ENCODE measurements around the gene SHROOM1. TPM values are rescaled to one million over a fixed set of nuclear protein-coding genes. Genes with fewer than 3 reads are reported as not detected.
A peak's percentile ranks its signal among the peaks of the same experiment; 100 is the strongest.

The SHROOM1 gene
- total and polyA plus RNA-seq, 9 of the 15 experiments (the other 6 are each of a cell fraction or from before 2014, with no cell fraction given), result 0.44 to 26.5 (median 11.9) TPM

DNA sequence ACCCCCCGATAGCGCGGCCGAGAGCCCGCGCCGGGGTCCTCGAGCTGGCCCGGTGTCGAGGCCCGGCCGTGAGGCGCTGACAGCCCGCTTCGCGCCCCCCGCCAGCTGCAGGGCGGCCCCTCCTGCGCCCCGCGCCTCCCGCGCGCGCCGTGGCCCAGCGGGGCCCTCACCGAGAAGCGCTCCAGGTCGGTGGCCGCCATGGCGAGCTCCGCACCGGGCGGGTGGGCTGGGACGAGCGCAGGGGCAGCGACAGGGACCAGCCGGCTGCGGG, 53.6 kb downstream of the SHROOM1 start:
- H3K79me2 ChIP-seq (ENCODE audit: control insufficient read depth, insufficient read depth, low read length), result peaks cover 65% of the 10 kb centered on the region
- H2AFZ ChIP-seq (ENCODE audit: low read depth, low read length), result peak overlapping the region; percentile 47; the same call in 1 of the 2 replicates
- no peaks in the 10 kb centered on the region for H3K9me3 ChIP-seq (replicated peaks; ENCODE audit: control insufficient read depth, insufficient read depth, low read depth, low read length)
- intact Hi-C loops (cut with micrococcal nuclease), result no loop called here
- ATAC-seq, result peak; percentile 2; the same call in 2 of the 3 replicates
- no peaks in the 10 kb centered on the region for H3K27me3 ChIP-seq (ENCODE audit: control insufficient read depth in 2 of 2, insufficient read depth in 2 of 2, low read length in 2 of 2)
- H3K9me1 ChIP-seq (ENCODE audit: control insufficient read depth, insufficient read depth, low read length), result no peaks in the 10 kb centered on the region
- peak overlapping the region; percentile 88; the same call in 1 of the 2 replicates for H3K4me2 ChIP-seq (ENCODE audit: insufficient read depth, low read length)
- ChIA-PET POLR2A (interaction anchor here (0.6 to 2.9 kb wide), 7 partner anchors 11 to 326 kb away, joined by 3 to 10 read pairs (median 6); no protein-coding TSS in a partner anchor), CTCF (ENCODE audit: low intra/inter-chr PET ratio) (interaction anchor here (0.7 kb wide), 1 partner anchor 116 kb away, joined by 3 read pairs; no protein-coding TSS in a partner anchor)
- peaks cover 27% of the 10 kb centered on the region; the same call in 2 of the 3 replicates for H3K36me3 ChIP-seq (ENCODE audit: control insufficient read depth, insufficient read depth, low read length)
- in situ Hi-C loops (cut with MboI), result no loop called here
- BruUV-seq (replicated peaks), result no TSS peak
- H3K4me1 ChIP-seq (replicated peaks in 1 of 2; ENCODE audit: control insufficient read depth in 2 of 2, insufficient read depth in 2 of 2, low read length in 2 of 2), result peaks cover 54 to 55% of the 10 kb centered on the region in 2 experiments
- H3K9ac ChIP-seq (ENCODE audit: insufficient read depth in 1 of 2, low read depth in 2 of 2, low read length in 2 of 2), result peak overlapping the region; percentile 81 to 95
- H4K20me1 ChIP-seq (replicated peaks; ENCODE audit: control insufficient read depth, insufficient read depth, low read length), result peaks cover under 1% of the 10 kb centered on the region; the same call in 1 of the 2 replicates
- H3K4me3 ChIP-seq, result peak overlapping the region; percentile 58
- no peak for FAIRE-seq
- WGBS (ENCODE audit: insufficient coverage, low coverage, missing lambda C conversion rate), result 1% methylated on average over 14 of the region's 40 CpGs
- H3K27ac ChIP-seq (ENCODE audit: extremely low read depth, low read depth, low read length), result peak overlapping the region; percentile 79
- no peak for DNase-seq (ENCODE audit: extremely low read depth in 1 of 4, low spot score in 3 of 4)
- TF ChIP-seq, protein P1, sequence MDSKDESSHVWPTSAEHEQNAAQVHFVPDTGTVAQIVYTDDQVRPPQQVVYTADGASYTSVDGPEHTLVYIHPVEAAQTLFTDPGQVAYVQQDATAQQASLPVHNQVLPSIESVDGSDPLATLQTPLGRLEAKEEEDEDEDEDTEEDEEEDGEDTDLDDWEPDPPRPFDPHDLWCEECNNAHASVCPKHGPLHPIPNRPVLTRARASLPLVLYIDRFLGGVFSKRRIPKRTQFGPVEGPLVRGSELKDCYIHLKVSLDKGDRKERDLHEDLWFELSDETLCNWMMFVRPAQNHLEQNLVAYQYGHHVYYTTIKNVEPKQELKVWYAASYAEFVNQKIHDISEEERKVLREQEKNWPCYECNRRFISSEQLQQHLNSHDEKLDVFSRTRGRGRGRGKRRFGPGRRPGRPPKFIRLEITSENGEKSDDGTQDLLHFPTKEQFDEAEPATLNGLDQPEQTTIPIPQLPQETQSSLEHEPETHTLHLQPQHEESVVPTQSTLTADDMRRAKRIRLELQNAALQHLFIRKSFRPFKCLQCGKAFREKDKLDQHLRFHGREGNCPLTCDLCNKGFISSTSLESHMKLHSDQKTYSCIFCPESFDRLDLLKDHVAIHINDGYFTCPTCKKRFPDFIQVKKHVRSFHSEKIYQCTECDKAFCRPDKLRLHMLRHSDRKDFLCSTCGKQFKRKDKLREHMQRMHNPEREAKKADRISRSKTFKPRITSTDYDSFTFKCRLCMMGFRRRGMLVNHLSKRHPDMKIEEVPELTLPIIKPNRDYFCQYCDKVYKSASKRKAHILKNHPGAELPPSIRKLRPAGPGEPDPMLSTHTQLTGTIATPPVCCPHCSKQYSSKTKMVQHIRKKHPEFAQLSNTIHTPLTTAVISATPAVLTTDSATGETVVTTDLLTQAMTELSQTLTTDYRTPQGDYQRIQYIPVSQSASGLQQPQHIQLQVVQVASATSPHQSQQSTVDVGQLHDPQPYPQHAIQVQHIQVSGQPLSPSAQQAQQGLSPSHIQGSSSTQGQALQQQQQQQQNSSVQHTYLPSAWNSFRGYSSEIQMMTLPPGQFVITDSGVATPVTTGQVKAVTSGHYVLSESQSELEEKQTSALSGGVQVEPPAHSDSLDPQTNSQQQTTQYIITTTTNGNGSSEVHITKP (IDR thresholded peaks at IDR 0.05; ENCODE audit: partially characterized antibody), result no peak
- TF ChIP-seq, protein P2, sequence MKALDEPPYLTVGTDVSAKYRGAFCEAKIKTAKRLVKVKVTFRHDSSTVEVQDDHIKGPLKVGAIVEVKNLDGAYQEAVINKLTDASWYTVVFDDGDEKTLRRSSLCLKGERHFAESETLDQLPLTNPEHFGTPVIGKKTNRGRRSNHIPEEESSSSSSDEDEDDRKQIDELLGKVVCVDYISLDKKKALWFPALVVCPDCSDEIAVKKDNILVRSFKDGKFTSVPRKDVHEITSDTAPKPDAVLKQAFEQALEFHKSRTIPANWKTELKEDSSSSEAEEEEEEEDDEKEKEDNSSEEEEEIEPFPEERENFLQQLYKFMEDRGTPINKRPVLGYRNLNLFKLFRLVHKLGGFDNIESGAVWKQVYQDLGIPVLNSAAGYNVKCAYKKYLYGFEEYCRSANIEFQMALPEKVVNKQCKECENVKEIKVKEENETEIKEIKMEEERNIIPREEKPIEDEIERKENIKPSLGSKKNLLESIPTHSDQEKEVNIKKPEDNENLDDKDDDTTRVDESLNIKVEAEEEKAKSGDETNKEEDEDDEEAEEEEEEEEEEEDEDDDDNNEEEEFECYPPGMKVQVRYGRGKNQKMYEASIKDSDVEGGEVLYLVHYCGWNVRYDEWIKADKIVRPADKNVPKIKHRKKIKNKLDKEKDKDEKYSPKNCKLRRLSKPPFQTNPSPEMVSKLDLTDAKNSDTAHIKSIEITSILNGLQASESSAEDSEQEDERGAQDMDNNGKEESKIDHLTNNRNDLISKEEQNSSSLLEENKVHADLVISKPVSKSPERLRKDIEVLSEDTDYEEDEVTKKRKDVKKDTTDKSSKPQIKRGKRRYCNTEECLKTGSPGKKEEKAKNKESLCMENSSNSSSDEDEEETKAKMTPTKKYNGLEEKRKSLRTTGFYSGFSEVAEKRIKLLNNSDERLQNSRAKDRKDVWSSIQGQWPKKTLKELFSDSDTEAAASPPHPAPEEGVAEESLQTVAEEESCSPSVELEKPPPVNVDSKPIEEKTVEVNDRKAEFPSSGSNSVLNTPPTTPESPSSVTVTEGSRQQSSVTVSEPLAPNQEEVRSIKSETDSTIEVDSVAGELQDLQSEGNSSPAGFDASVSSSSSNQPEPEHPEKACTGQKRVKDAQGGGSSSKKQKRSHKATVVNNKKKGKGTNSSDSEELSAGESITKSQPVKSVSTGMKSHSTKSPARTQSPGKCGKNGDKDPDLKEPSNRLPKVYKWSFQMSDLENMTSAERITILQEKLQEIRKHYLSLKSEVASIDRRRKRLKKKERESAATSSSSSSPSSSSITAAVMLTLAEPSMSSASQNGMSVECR (CRISPR knock-in tag; IDR thresholded peaks at IDR 0.05), result no peak
- TF ChIP-seq KAT8 (IDR thresholded peaks at IDR 0.05; ENCODE audit: low read depth) (no peak), PCBP1 (IDR thresholded peaks at IDR 0.05; ENCODE audit: low read depth, low read length, poor library complexity, severe bottlenecking) (no peak)
- TF ChIP-seq, protein P3, sequence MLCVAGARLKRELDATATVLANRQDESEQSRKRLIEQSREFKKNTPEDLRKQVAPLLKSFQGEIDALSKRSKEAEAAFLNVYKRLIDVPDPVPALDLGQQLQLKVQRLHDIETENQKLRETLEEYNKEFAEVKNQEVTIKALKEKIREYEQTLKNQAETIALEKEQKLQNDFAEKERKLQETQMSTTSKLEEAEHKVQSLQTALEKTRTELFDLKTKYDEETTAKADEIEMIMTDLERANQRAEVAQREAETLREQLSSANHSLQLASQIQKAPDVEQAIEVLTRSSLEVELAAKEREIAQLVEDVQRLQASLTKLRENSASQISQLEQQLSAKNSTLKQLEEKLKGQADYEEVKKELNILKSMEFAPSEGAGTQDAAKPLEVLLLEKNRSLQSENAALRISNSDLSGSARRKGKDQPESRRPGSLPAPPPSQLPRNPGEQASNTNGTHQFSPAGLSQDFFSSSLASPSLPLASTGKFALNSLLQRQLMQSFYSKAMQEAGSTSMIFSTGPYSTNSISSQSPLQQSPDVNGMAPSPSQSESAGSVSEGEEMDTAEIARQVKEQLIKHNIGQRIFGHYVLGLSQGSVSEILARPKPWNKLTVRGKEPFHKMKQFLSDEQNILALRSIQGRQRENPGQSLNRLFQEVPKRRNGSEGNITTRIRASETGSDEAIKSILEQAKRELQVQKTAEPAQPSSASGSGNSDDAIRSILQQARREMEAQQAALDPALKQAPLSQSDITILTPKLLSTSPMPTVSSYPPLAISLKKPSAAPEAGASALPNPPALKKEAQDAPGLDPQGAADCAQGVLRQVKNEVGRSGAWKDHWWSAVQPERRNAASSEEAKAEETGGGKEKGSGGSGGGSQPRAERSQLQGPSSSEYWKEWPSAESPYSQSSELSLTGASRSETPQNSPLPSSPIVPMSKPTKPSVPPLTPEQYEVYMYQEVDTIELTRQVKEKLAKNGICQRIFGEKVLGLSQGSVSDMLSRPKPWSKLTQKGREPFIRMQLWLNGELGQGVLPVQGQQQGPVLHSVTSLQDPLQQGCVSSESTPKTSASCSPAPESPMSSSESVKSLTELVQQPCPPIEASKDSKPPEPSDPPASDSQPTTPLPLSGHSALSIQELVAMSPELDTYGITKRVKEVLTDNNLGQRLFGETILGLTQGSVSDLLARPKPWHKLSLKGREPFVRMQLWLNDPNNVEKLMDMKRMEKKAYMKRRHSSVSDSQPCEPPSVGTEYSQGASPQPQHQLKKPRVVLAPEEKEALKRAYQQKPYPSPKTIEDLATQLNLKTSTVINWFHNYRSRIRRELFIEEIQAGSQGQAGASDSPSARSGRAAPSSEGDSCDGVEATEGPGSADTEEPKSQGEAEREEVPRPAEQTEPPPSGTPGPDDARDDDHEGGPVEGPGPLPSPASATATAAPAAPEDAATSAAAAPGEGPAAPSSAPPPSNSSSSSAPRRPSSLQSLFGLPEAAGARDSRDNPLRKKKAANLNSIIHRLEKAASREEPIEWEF (CRISPR knock-in tag; IDR thresholded peaks at IDR 0.05), result no peak

Data from K562 (cell line).